Left renal cortex interstitium (tissue), 4 donors: ENCODE results near the gene S1PR4. TPM values are rescaled to one million over a fixed set of nuclear protein-coding genes. Genes with fewer than 3 reads are reported as not detected.
"Not testable (repeated sequence)": the region's sequence is repeated elsewhere in the genome, so short reads cannot be mapped to it uniquely, and the experiment has no call there.

Source experiments
- DNase-seq, 4 donors: peaks; one replicate each; pipeline ENCODE4 v3.0.0-alpha.2; 2013; ENCODE audit warnings: low read depth in 4 of 4, low spot score in 2 of 4, missing footprints in 1 of 4
- polyA plus RNA-seq, 4 donors: library from polyadenylated mRNA; unstranded; fragments of 120-200 nt; gene quantifications; one replicate each; pipeline ENCODE4 v1.2.1, GENCODE V29; 2013; ENCODE audit not compliant: insufficient read length in 4 of 4

The S1PR4 gene
- polyA plus RNA-seq, 4 donors, result 0.25 to 0.44 (median 0.38) TPM

DNA sequence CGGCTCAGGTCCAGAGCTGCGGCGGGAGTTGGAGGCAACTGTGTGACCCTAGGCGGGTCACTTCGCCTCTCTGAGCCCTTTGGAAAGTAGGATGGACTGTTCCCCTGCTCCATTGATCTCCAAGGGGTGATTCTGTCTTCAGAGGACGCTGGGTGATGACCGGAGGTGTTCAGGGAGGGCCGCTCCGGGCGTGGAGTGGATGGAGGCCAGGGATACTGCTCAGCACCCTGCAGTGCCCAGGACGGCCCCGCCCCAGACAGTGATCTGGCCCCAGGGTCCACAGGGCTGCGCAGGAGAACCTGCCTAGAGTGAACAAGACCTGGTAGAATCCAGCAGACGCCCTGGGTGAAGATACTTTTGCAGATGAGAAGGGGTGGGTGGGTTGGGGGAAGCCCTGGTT is 14.1 kb downstream of the S1PR4 start:
- DNase-seq, result no peak

GRCh38 chr19:3193256-3194105 is 14.9 kb downstream of the S1PR4 start:
- no peak for DNase-seq

DNA sequence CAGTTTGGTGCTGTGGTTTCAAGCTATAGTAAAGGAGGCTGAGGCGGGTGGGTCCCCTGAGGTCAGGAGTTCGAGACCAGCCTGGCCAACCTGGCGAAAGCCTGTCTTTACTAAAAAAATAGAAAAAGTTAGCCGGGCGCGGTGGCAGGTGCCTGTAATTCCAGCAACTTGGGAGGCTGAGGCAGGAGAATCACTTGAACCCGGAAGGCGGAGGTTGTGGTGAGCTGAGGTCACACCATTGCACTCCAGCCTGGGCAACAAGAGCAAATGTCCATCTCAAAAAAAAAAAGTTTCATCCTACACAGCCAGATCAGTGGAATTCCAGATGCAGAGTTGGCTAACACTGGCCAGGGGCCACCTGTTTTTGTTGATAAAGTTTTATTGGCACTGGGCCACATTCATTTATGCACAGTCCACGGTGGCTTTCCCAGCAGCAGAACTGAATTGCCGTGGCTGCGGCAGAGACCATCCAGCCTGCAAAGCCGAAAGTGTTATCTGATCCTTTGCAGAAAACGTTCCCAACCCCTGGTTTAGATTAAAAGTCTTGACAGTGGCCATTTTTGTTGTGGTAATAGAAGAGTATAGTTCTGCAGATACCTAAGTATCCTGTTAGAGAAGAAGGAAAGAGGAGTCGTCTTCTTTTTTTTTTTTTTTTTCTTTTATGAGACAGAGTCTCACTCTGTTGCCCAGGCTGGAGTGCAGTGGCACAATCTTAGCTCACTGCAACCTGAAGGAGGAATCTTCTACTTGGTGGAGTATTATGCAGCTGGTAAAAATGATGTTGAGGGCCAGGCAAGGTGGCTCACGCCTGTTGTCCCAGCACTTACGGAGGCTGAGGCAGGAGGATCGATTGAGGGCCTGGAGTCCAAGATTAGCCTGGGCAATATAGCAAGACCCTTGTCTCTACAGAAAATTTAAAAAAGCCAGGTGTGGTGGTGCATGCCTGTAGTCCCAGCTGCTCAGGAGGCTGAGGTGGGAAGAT is 15.8 kb downstream of the S1PR4 start:
- DNase-seq, result no peak

GRCh38 chr19:3196064-3196932 is 17.7 kb downstream of the S1PR4 start:
- DNase-seq, result no peak

GRCh38 chr19:3196933-3197205 is 18.3 kb downstream of the S1PR4 start:
- no peak for DNase-seq

- no peak for DNase-seq
Measured at GRCh38 chr19:3198901-3199700, 20.5 kb downstream of the S1PR4 start.

DNA sequence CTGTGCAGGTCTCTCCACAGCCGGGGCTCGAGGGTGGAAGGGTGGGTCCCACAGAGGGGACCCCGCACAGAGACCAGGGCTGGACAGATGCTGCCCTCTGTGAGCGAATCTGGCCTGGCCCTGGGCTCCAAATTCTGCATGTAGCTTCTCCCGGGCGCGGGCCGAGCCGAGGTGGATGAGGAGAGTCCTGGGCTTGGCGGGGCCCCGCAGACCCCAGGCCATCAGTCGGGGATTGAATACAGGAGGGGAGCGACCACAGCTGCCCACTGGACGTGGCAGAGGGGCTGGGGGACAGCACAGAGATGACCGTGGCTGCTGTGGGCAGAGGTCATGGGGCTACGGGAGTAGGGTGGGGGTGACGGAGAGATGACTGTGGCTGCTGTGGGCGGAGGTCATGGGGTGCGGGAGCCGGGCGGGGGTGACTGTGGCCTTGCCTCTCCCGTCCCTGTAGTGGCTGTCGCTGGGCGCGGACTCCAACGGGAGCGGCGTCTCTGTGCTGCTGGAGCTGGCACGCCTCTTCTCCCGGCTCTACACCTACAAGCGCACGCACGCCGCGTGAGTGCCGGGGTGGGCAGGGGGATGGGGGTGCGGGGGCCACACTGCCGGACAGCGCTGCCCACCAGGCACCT is 22.6 kb downstream of the S1PR4 start:
- DNase-seq, result no peak

GRCh38 chr19:3201911-3202310 is 23.3 kb downstream of the S1PR4 start:
- no peak for DNase-seq

GRCh38 chr19:3202346-3202745 is 23.8 kb downstream of the S1PR4 start:
- DNase-seq, result no peak

- DNase-seq, result not testable (repeated sequence)
Measured at GRCh38 chr19:3202895-3203294, 24.3 kb downstream of the S1PR4 start.

- no peak for DNase-seq
Measured at GRCh38 chr19:3203805-3204645, 25.5 kb downstream of the S1PR4 start.

DNA sequence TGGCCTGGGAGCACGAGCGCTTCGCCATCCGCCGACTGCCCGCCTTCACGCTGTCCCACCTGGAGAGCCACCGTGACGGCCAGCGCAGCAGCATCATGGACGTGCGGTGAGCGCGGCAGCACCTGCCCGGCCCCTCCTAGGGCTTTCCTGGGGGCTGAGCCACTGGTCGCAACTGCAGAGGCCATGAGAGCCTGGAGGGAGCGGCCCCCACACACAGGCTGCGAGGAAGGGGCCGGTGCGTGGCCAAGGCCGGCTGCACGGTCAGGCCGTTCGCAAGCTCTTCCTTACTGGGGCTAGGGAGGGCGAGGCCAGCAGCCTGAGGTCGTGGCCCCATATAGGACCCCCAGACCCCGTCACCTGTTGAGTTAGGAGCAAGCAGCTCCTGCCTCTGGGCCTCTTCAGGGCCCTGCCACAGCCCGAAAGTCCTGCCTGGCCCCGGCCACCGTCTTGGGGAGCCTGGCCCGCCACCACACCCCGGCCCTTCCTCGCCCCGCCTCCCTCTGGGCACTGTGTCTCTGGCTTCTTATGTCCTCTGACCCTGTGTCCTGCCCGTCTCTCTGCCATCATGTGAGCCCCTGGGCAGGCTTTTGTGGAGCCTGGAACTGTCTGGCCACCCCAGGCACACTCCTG is 26.2 kb downstream of the S1PR4 start:
- no peak for DNase-seq

GRCh38 chr19:3206216-3206953 is 27.8 kb downstream of the S1PR4 start:
- no peak for DNase-seq

- no peak for DNase-seq
Measured at GRCh38 chr19:3207461-3208242, 29.1 kb downstream of the S1PR4 start.

- no peak for DNase-seq
Measured at GRCh38 chr19:3208317-3209207, 30.0 kb downstream of the S1PR4 start.
